ENCODE measurements around the gene ANKDD1A. TPM values are rescaled to one million over a fixed set of nuclear protein-coding genes. Genes with fewer than 3 reads are reported as not detected.

Gene ANKDD1A
- total RNA-seq, 1 donor from 2014 or later, result 17.7 TPM

- DNase-seq (ENCODE audit: extremely low spot score in 2 of 2), result no peak
- intact Hi-C loops (cut with DNase I), result no loop called here
Measured at GRCh38 chr15:64944961-64945360, 33.3 kb downstream of the ANKDD1A start.

GRCh38 chr15:64947211-64947610 is 35.5 kb downstream of the ANKDD1A start:
- no peak for DNase-seq (ENCODE audit: extremely low spot score in 2 of 2)
- H3K36me3 ChIP-seq, result no peaks in the 10 kb centered on the region
- intact Hi-C loops (cut with DNase I), result no loop called here

More at GRCh38 chr15:64944961-64945360, 33.3 kb downstream of the ANKDD1A start:
- TF ChIP-seq POLR2A (IDR thresholded peaks at IDR 0.05), result no peak
- TF ChIP-seq POLR2AphosphoS5 (IDR thresholded peaks at IDR 0.05; ENCODE audit: insufficient read depth in 1 of 2, low read depth in 1 of 2), result no peak
- TF ChIP-seq CTCF (IDR thresholded peaks at IDR 0.05), result no peak
- no peaks in the 10 kb centered on the region for H3K9me3 ChIP-seq
- no peaks in the 10 kb centered on the region for H3K4me1 ChIP-seq
- no peak overlapping the region for H3K27ac ChIP-seq
- no peaks in the 10 kb centered on the region for H3K36me3 ChIP-seq
- H3K4me3 ChIP-seq, result no peak overlapping the region
- H3K27me3 ChIP-seq, result no peaks in the 10 kb centered on the region

GRCh38 chr15:64948916-64949315 is 37.2 kb downstream of the ANKDD1A start:
- intact Hi-C loops (cut with DNase I), result no loop called here
- H3K27ac ChIP-seq, result no peak overlapping the region
- H3K4me3 ChIP-seq, result no peak overlapping the region
- H3K36me3 ChIP-seq, result no peaks in the 10 kb centered on the region
- DNase-seq (ENCODE audit: extremely low spot score in 2 of 2), result no peak
- H3K27me3 ChIP-seq, result no peaks in the 10 kb centered on the region
- H3K4me1 ChIP-seq, result no peaks in the 10 kb centered on the region
- H3K9me3 ChIP-seq, result no peaks in the 10 kb centered on the region
- no peak for TF ChIP-seq CTCF (IDR thresholded peaks at IDR 0.05)
- no peak for TF ChIP-seq POLR2A (IDR thresholded peaks at IDR 0.05)
- no peak for TF ChIP-seq POLR2AphosphoS5 (IDR thresholded peaks at IDR 0.05; ENCODE audit: insufficient read depth in 1 of 2, low read depth in 1 of 2)

More at GRCh38 chr15:64947211-64947610, 35.5 kb downstream of the ANKDD1A start:
- Histone ChIP-seq H3K9me3 (no peaks in the 10 kb centered on the region), H3K27me3 (no peaks in the 10 kb centered on the region), H3K4me1 (no peaks in the 10 kb centered on the region), H3K4me3 (no peak overlapping the region), H3K27ac (no peak overlapping the region)
- TF ChIP-seq CTCF (IDR thresholded peaks at IDR 0.05), result no peak
- no peak for TF ChIP-seq POLR2AphosphoS5 (IDR thresholded peaks at IDR 0.05; ENCODE audit: insufficient read depth in 1 of 2, low read depth in 1 of 2)
- no peak for TF ChIP-seq POLR2A (IDR thresholded peaks at IDR 0.05)

GRCh38 chr15:64949383-64950186 is 37.9 kb downstream of the ANKDD1A start:
- H3K36me3 ChIP-seq, result no peaks in the 10 kb centered on the region
- intact Hi-C loops (cut with DNase I), result no loop called here
- H3K9me3 ChIP-seq, result no peaks in the 10 kb centered on the region
- no peak overlapping the region for H3K27ac ChIP-seq
- no peak for DNase-seq (ENCODE audit: extremely low spot score in 2 of 2)
- H3K27me3 ChIP-seq, result no peaks in the 10 kb centered on the region
- H3K4me1 ChIP-seq, result no peaks in the 10 kb centered on the region
- no peak overlapping the region for H3K4me3 ChIP-seq
- TF ChIP-seq CTCF (IDR thresholded peaks at IDR 0.05), result no peak
- TF ChIP-seq POLR2AphosphoS5 (IDR thresholded peaks at IDR 0.05; ENCODE audit: insufficient read depth in 1 of 2, low read depth in 1 of 2), result no peak
- TF ChIP-seq POLR2A (IDR thresholded peaks at IDR 0.05), result no peak

- H3K9me3 ChIP-seq, result no peaks in the 10 kb centered on the region
- intact Hi-C loops (cut with DNase I), result no loop called here
Measured at GRCh38 chr15:64950888-64951287, 39.2 kb downstream of the ANKDD1A start.

More at GRCh38 chr15:64950888-64951287, 39.2 kb downstream of the ANKDD1A start:
- DNase-seq (ENCODE audit: extremely low spot score in 2 of 2), result no peak
- no peaks in the 10 kb centered on the region for H3K27me3 ChIP-seq
- H3K4me1 ChIP-seq, result no peaks in the 10 kb centered on the region
- no peak overlapping the region for H3K4me3 ChIP-seq
- H3K27ac ChIP-seq, result no peak overlapping the region
- TF ChIP-seq POLR2A (IDR thresholded peaks at IDR 0.05) (no peak), POLR2AphosphoS5 (IDR thresholded peaks at IDR 0.05; ENCODE audit: insufficient read depth in 1 of 2, low read depth in 1 of 2) (no peak), CTCF (IDR thresholded peaks at IDR 0.05) (no peak)
- peaks cover 0 to 10% of the 10 kb centered on the region in 2 donors for H3K36me3 ChIP-seq

All from vagina (tissue), 2 donors.